Esophagus squamous epithelium (tissue), 4 donors: ENCODE data around the gene OVCH2.

Experiments
- CTCF ChIP-seq, 6 experiments: fragments of 450-650 bp in 4 of 6; fragments of 200-600 bp in 2 of 6; sonication (generic) in 2 of 6; IDR thresholded peaks; one replicate each; pipeline ENCODE4 v1.5.1; 2016 to 2019; ENCODE audit warnings: antibody characterized with exemption in 6 of 6, mild to moderate bottlenecking in 4 of 6, moderate library complexity in 4 of 6
- POLR2A ChIP-seq, 4 donors: fragments of 450-650 bp; IDR thresholded peaks; one replicate each; pipeline ENCODE4 v1.6.1; 2017; ENCODE audit warnings: antibody characterized with exemption in 4 of 4, mild to moderate bottlenecking in 4 of 4, moderate library complexity in 3 of 4

DNA sequence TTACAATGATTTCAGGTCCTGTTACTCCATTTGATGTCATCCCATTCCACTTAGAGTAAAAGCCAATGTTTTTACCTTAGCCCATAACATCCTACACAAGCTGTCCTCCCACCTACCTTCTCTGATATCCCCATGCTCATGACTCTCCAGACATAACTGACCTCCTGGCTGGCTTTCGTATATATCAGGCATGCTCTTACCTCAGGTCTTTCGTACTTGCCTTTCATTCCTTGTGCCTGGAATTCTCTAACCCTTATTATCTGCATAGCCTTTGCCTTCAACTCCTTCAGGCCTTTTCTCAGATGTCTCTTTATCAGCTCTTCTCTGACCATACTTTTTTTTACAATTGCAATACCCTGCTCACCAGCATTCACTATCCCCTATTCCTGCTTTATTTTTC is 22.7 kb downstream of the OVCH2 start:
- no peak for TF ChIP-seq CTCF (IDR thresholded peaks at IDR 0.05)
- no peak for TF ChIP-seq POLR2A (IDR thresholded peaks at IDR 0.05)
